Measurements from ENCODE around the gene ARMH4. TPM values are rescaled to one million over a fixed set of nuclear protein-coding genes. Genes with fewer than 3 reads are reported as not detected.

ARMH4 gene
- total and polyA plus RNA-seq, 2 donors (not counting 1 experiment from before 2014, with no cell fraction given): not detected

- peaks cover 25% of the 10 kb centered on the region for H3K27me3 Mint-ChIP-seq
Measured at GRCh38 chr14:58146399-58146798, 5.6 kb downstream of the ARMH4 start.

GRCh38 chr14:58145936-58146335 is 6.1 kb downstream of the ARMH4 start:
- no peaks in the 10 kb centered on the region for H4K20me1 ChIP-seq (ENCODE audit: control insufficient read depth, insufficient read depth, low read length, poor library complexity, severe bottlenecking)
- POLR2A ChIA-PET: no interaction called here
- CTCF ChIA-PET: no interaction called here
- TF ChIP-seq CTCF (IDR thresholded peaks at IDR 0.05): no peak
- TF ChIP-seq EZH2 (IDR thresholded peaks at IDR 0.05; ENCODE audit: borderline replicate concordance, insufficient read depth, low read depth, low read length, poor library complexity, severe bottlenecking): no peak
- no peak overlapping the region for H3K4me3 Mint-ChIP-seq
- no peaks in the 10 kb centered on the region for H3K9me3 ChIP-seq (ENCODE audit: control extremely low read depth in 1 of 3, control insufficient read depth in 2 of 3, insufficient read depth in 1 of 3, low read length in 2 of 3)
- no peaks in the 10 kb centered on the region for H3K9me3 Mint-ChIP-seq (ENCODE audit: insufficient read depth)
- no peak for ATAC-seq (ENCODE audit: low read depth)
- H3K27me3 Mint-ChIP-seq: peaks cover 24% of the 10 kb centered on the region
- 100% methylated on average over 1 of the region's 1 CpG for WGBS (ENCODE audit: insufficient coverage)
- H3K27me3 ChIP-seq (replicated peaks in 1 of 4; ENCODE audit: control extremely low read depth in 1 of 4, control insufficient read depth in 3 of 4, insufficient read depth in 4 of 4, low read length in 3 of 4): peaks cover 0 to 16% (median 10%) of the 10 kb centered on the region in 4 experiments
- H3K4me1 Mint-ChIP-seq: peaks cover 2% of the 10 kb centered on the region
- H3K4me2 ChIP-seq (replicated peaks; ENCODE audit: low read depth, low read length, poor library complexity, severe bottlenecking): no peak overlapping the region
- no peak overlapping the region for H2AFZ ChIP-seq (ENCODE audit: insufficient read depth, low read depth, low read length, poor library complexity, severe bottlenecking)
- no peak overlapping the region for H3K27ac Mint-ChIP-seq
- no peak overlapping the region for H3K9ac ChIP-seq (ENCODE audit: low read length)
- no peak overlapping the region for H3K27ac ChIP-seq (ENCODE audit: low read length in 2 of 2)
- H3K4me3 ChIP-seq (ENCODE audit: control extremely low read depth in 1 of 5, extremely low read depth in 1 of 5, insufficient read depth in 1 of 5, low read depth in 2 of 5, low read length in 4 of 5): no peak overlapping the region
- H3K36me3 ChIP-seq (replicated peaks in 1 of 2; ENCODE audit: control extremely low read depth in 1 of 2, control insufficient read depth in 1 of 2, extremely low read depth in 1 of 2, insufficient read depth in 2 of 2, low read length in 1 of 2): no peaks in the 10 kb centered on the region
- peaks cover under 1% of the 10 kb centered on the region in 2 donors for H3K4me1 ChIP-seq (ENCODE audit: control insufficient read depth in 2 of 2, insufficient read depth in 2 of 2, low read length in 2 of 2)
- H3K79me2 ChIP-seq (ENCODE audit: control insufficient read depth, insufficient read depth, low read length): no peaks in the 10 kb centered on the region
- intact Hi-C loops (cut with micrococcal nuclease): no loop called here
- no peak for DNase-seq

More at GRCh38 chr14:58146399-58146798, 5.6 kb downstream of the ARMH4 start:
- H3K9me3 Mint-ChIP-seq (ENCODE audit: insufficient read depth): no peaks in the 10 kb centered on the region
- TF ChIP-seq CTCF (IDR thresholded peaks at IDR 0.05): no peak
- no peak for TF ChIP-seq EZH2 (IDR thresholded peaks at IDR 0.05; ENCODE audit: borderline replicate concordance, insufficient read depth, low read depth, low read length, poor library complexity, severe bottlenecking)
- H3K4me1 Mint-ChIP-seq: peaks cover 7% of the 10 kb centered on the region
- no peaks in the 10 kb centered on the region for H3K36me3 ChIP-seq (replicated peaks in 1 of 2; ENCODE audit: control extremely low read depth in 1 of 2, control insufficient read depth in 1 of 2, extremely low read depth in 1 of 2, insufficient read depth in 2 of 2, low read length in 1 of 2)
- H4K20me1 ChIP-seq (ENCODE audit: control insufficient read depth, insufficient read depth, low read length, poor library complexity, severe bottlenecking): no peaks in the 10 kb centered on the region
- H3K4me2 ChIP-seq (replicated peaks; ENCODE audit: low read depth, low read length, poor library complexity, severe bottlenecking): no peak overlapping the region
- no peak overlapping the region for H3K27ac Mint-ChIP-seq
- intact Hi-C loops (cut with micrococcal nuclease): no loop called here
- H3K9ac ChIP-seq (ENCODE audit: low read length): no peak overlapping the region
- ChIA-PET CTCF (interaction anchor here (1.6 kb wide), 1 partner anchor 21 kb away, joined by 4 read pairs; no protein-coding TSS in a partner anchor), POLR2A (no interaction called here)
- no peak for DNase-seq
- no peaks in the 10 kb centered on the region for H3K9me3 ChIP-seq (ENCODE audit: control extremely low read depth in 1 of 3, control insufficient read depth in 2 of 3, insufficient read depth in 1 of 3, low read length in 2 of 3)
- H3K4me3 Mint-ChIP-seq: no peak overlapping the region
- H2AFZ ChIP-seq (ENCODE audit: insufficient read depth, low read depth, low read length, poor library complexity, severe bottlenecking): no peak overlapping the region
- peaks cover 0 to 21% (median 13%) of the 10 kb centered on the region in 4 experiments for H3K27me3 ChIP-seq (replicated peaks in 1 of 4; ENCODE audit: control extremely low read depth in 1 of 4, control insufficient read depth in 3 of 4, insufficient read depth in 4 of 4, low read length in 3 of 4)
- no peaks in the 10 kb centered on the region for H3K79me2 ChIP-seq (ENCODE audit: control insufficient read depth, insufficient read depth, low read length)
- no peak for ATAC-seq (ENCODE audit: low read depth)
- no peak overlapping the region for H3K27ac ChIP-seq (ENCODE audit: low read length in 2 of 2)
- no peak overlapping the region for H3K4me3 ChIP-seq (ENCODE audit: control extremely low read depth in 1 of 5, extremely low read depth in 1 of 5, insufficient read depth in 1 of 5, low read depth in 2 of 5, low read length in 4 of 5)
- peaks cover 5% of the 10 kb centered on the region in 2 donors for H3K4me1 ChIP-seq (ENCODE audit: control insufficient read depth in 2 of 2, insufficient read depth in 2 of 2, low read length in 2 of 2)
- no CpG with 5 or more reads among the region's 1 CpG for WGBS (ENCODE audit: insufficient coverage)

Data from B cell (primary cell).